H9 (cell line): ENCODE data around the gene BMPR2. TPM values are rescaled to one million over a fixed set of nuclear protein-coding genes. Genes with fewer than 3 reads are reported as not detected.

Experiments
- DNase-seq: peaks from one replicate; pipeline ENCODE4 v3.0.0-alpha.2; 2017
- H2AFZ ChIP-seq: one replicate; pipeline ENCODE4 v1.6.1; 2013; ENCODE audit warnings: mild to moderate bottlenecking, low read length, control low read depth, moderate library complexity
- H2AK5ac ChIP-seq: 2 replicates; pipeline ENCODE4 v1.6.1; 2013; ENCODE audit warnings: low read length, control low read depth, mixed read lengths; ENCODE audit not compliant: insufficient read length
- H2BK120ac ChIP-seq: one replicate; pipeline ENCODE4 v1.6.1; 2013; ENCODE audit warnings: low read depth, mild to moderate bottlenecking, low read length, control low read depth, inconsistent platforms; ENCODE audit not compliant: poor library complexity, severe bottlenecking
- H2BK12ac ChIP-seq: 2 replicates; pipeline ENCODE4 v1.6.1; 2013; ENCODE audit warnings: low read length, control low read depth, mixed read lengths, low read depth; ENCODE audit not compliant: insufficient read length
- H2BK15ac ChIP-seq: 2 replicates; pipeline ENCODE4 v1.6.1; 2013; ENCODE audit warnings: low read depth, low read length, control low read depth
- H2BK20ac ChIP-seq: one replicate; pipeline ENCODE4 v1.6.1; 2013; ENCODE audit warnings: low read depth, mild to moderate bottlenecking, low read length, control low read depth, inconsistent platforms; ENCODE audit not compliant: poor library complexity, severe bottlenecking
- H2BK5ac ChIP-seq: 2 replicates; pipeline ENCODE4 v1.6.1; 2013; ENCODE audit warnings: low read length, control low read depth, mixed read lengths; ENCODE audit not compliant: insufficient read length
- H3K14ac ChIP-seq: 2 replicates; pipeline ENCODE4 v1.6.1; 2013; ENCODE audit warnings: low read length, control low read depth; ENCODE audit not compliant: insufficient read depth
- H3K18ac ChIP-seq: 2 replicates; pipeline ENCODE4 v1.6.1; 2013; ENCODE audit warnings: low read depth, mild to moderate bottlenecking, mixed read lengths, low read length, control low read depth; ENCODE audit not compliant: insufficient read length
- H3K23ac ChIP-seq: 2 replicates; pipeline ENCODE4 v1.6.1; 2013; ENCODE audit warnings: low read length, control low read depth, mixed read lengths, low read depth; ENCODE audit not compliant: insufficient read length
- H3K23me2 ChIP-seq: 2 replicates; pipeline ENCODE4 v1.6.1; 2013; ENCODE audit warnings: low read depth, mild to moderate bottlenecking, mixed read lengths, low read length, control low read depth; ENCODE audit not compliant: insufficient read length, poor library complexity, severe bottlenecking
- H3K27ac ChIP-seq: 2 replicates; pipeline ENCODE4 v1.5.1; 2013; ENCODE audit warnings: low read length, control low read depth, mixed read lengths, low read depth; ENCODE audit not compliant: insufficient read length
- H3K27me3 ChIP-seq: 2 replicates; pipeline ENCODE4 v1.6.1; 2013; ENCODE audit warnings: low read length, control low read depth, inconsistent platforms; ENCODE audit not compliant: insufficient read depth
- H3K4ac ChIP-seq: 2 replicates; pipeline ENCODE4 v1.6.1; 2013; ENCODE audit warnings: low read depth, mild to moderate bottlenecking, control low read depth, inconsistent platforms, low read length, moderate library complexity
- H3K4me1 ChIP-seq: 2 replicates; pipeline ENCODE4 v1.6.1; 2013; ENCODE audit warnings: low read length, control low read depth, inconsistent platforms; ENCODE audit not compliant: insufficient read depth
- H3K4me2 ChIP-seq: 2 replicates; pipeline ENCODE4 v1.6.1; 2013; ENCODE audit warnings: low read length, control low read depth, mixed read lengths; ENCODE audit not compliant: insufficient read length, insufficient read depth
- H3K56ac ChIP-seq: 2 replicates; pipeline ENCODE4 v1.6.1; 2013; ENCODE audit warnings: low read depth, mild to moderate bottlenecking, mixed read lengths, low read length, control low read depth; ENCODE audit not compliant: insufficient read length
- H3K79me1 ChIP-seq: 2 replicates; pipeline ENCODE4 v1.6.1; 2013; ENCODE audit warnings: low read depth, mild to moderate bottlenecking, moderate library complexity, low read length, control low read depth, inconsistent platforms; ENCODE audit not compliant: insufficient read depth, poor library complexity, severe bottlenecking
- H3K79me2 ChIP-seq: 2 replicates; pipeline ENCODE4 v1.6.1; 2013; ENCODE audit warnings: low read length, control low read depth, inconsistent platforms; ENCODE audit not compliant: insufficient read depth
- H3K9ac ChIP-seq: 2 replicates; pipeline ENCODE4 v1.6.1; 2013; ENCODE audit warnings: low read length, control low read depth, mixed read lengths; ENCODE audit not compliant: insufficient read length; ENCODE audit errors: extremely low read depth
- H3K9me3 ChIP-seq: one replicate; pipeline ENCODE4 v1.6.1; 2013; ENCODE audit warnings: low read depth, low read length, inconsistent platforms; ENCODE audit not compliant: control insufficient read depth
- H3T11ph ChIP-seq: one replicate; pipeline ENCODE4 v1.6.1; 2013; ENCODE audit warnings: mild to moderate bottlenecking, low read length, control low read depth, inconsistent platforms
- H4K20me1 ChIP-seq: one replicate; pipeline ENCODE4 v1.6.1; 2013; ENCODE audit not compliant: control insufficient read depth, insufficient read length, insufficient read depth
- H4K5ac ChIP-seq: 2 replicates; pipeline ENCODE4 v1.6.1; 2013; ENCODE audit warnings: low read depth, mild to moderate bottlenecking, mixed read lengths, low read length, control low read depth; ENCODE audit not compliant: insufficient read length
- H4K8ac ChIP-seq: replicated peaks from 2 replicates; pipeline ENCODE4 v1.6.1; 2013; ENCODE audit warnings: low read length, control low read depth, mixed read lengths, low read depth; ENCODE audit not compliant: insufficient read length
- H4K91ac ChIP-seq: 2 replicates; pipeline ENCODE4 v1.6.1; 2013; ENCODE audit warnings: low read depth, mild to moderate bottlenecking, moderate library complexity, mixed read lengths, low read length, control low read depth; ENCODE audit not compliant: insufficient read length
- H3K27ac Mint-ChIP-seq, 3 experiments: 2 replicates in 2 of 3; 3 replicates in 1 of 3; pipeline ENCODE4 v1.8.0; 2020 to 2021; ENCODE audit warnings: mixed read lengths in 3 of 3, mild to moderate bottlenecking in 1 of 3, moderate library complexity in 1 of 3
- H3K27me3 Mint-ChIP-seq: 2 replicates; pipeline ENCODE4 v1.8.0; 2021; ENCODE audit warnings: low read depth, mild to moderate bottlenecking, moderate library complexity, mixed read lengths
- H3K36me3 Mint-ChIP-seq, 3 experiments: 2 replicates in 2 of 3; 3 replicates in 1 of 3; pipeline ENCODE4 v1.8.0; 2020 to 2021; ENCODE audit warnings: low read depth in 3 of 3, mixed read lengths in 3 of 3; ENCODE audit not compliant: insufficient read depth in 1 of 3
- H3K4me1 Mint-ChIP-seq, 2 experiments: 2 replicates each; pipeline ENCODE4 v1.8.0; 2020; ENCODE audit warnings: mixed read lengths in 2 of 2
- H3K4me3 Mint-ChIP-seq, 2 experiments: 2 replicates in 1 of 2; 3 replicates in 1 of 2; pipeline ENCODE4 v1.8.0; 2020 to 2021; ENCODE audit warnings: mild to moderate bottlenecking in 2 of 2, mixed read lengths in 2 of 2, moderate library complexity in 1 of 2
- H3K9me3 Mint-ChIP-seq, 2 experiments: 2 replicates in 1 of 2; 3 replicates in 1 of 2; pipeline ENCODE4 v1.8.0; 2020; ENCODE audit warnings: mild to moderate bottlenecking in 2 of 2, mixed read lengths in 2 of 2, moderate library complexity in 1 of 2
- CTCF ChIP-seq: fragments of 200-600 bp; sonication (generic); conservative IDR thresholded peaks from 3 replicates; pipeline ENCODE4 v1.8.0; 2021; ENCODE audit warnings: antibody characterized with exemption, mild to moderate bottlenecking
- WGBS: extraction: QIAGEN DNeasy Blood & Tissue Kit; methylation state at CpG from one replicate; pipeline ENCODE4 v1.1.7; 2013; ENCODE audit warnings: missing lambda C conversion rate, low lambda C conversion rate, mixed read lengths; ENCODE audit not compliant: insufficient read length; ENCODE audit errors: extremely low coverage; 5-methylcytosine and 5-hydroxymethylcytosine counted together
- total RNA-seq: library from RNA; stranded (reverse); gene quantifications from 2 replicates; pipeline ENCODE4 v1.2.1, GENCODE V29; 2021

The BMPR2 gene
- total RNA-seq, 1 experiment from 2014 or later: 17.3 TPM

- H3K9me3 Mint-ChIP-seq: no peaks in the 10 kb centered on the region; a peak in 2 of 5 replicates
- no peak overlapping the region for H3K18ac ChIP-seq
- no peaks in the 10 kb centered on the region for H3K79me1 ChIP-seq
- no peak overlapping the region for H3K4ac ChIP-seq
- peaks cover 5 to 6% of the 10 kb centered on the region in 2 experiments for H3K4me1 Mint-ChIP-seq
- H3K56ac ChIP-seq: no peak overlapping the region
- H4K5ac ChIP-seq: no peak overlapping the region
- no peaks in the 10 kb centered on the region for H3K79me2 ChIP-seq
- no peaks in the 10 kb centered on the region for H3K27me3 ChIP-seq
- H3K9ac ChIP-seq: no peak overlapping the region
- no peaks in the 10 kb centered on the region for H4K20me1 ChIP-seq
- DNase-seq: no peak
- H2BK20ac ChIP-seq: no peak overlapping the region
- no peaks in the 10 kb centered on the region; a peak in 1 of 7 replicates for H3K36me3 Mint-ChIP-seq
- WGBS: no CpG with 5 or more reads among the region's 2 CpGs
- H3K4me1 ChIP-seq: no peaks in the 10 kb centered on the region
- no peak overlapping the region for H3K27ac Mint-ChIP-seq
- no peaks in the 10 kb centered on the region for H3K27me3 Mint-ChIP-seq
- H3K27ac ChIP-seq: no peak overlapping the region
- H4K8ac ChIP-seq: no peak overlapping the region
- H3K23ac ChIP-seq: no peak overlapping the region
- no peak overlapping the region for H2AFZ ChIP-seq
- no peak overlapping the region for H3T11ph ChIP-seq
- H2AK5ac ChIP-seq: no peak overlapping the region
- no peak overlapping the region for H3K4me2 ChIP-seq
- H3K4me3 Mint-ChIP-seq: no peak overlapping the region
- no peaks in the 10 kb centered on the region for H3K23me2 ChIP-seq
- no peaks in the 10 kb centered on the region for H3K9me3 ChIP-seq
- no peak for TF ChIP-seq CTCF
- no peak overlapping the region for H2BK12ac ChIP-seq
- no peak overlapping the region for H2BK15ac ChIP-seq
- no peak overlapping the region for H2BK120ac ChIP-seq
- no peak overlapping the region for H4K91ac ChIP-seq
- H3K14ac ChIP-seq: no peak overlapping the region
- no peak overlapping the region for H2BK5ac ChIP-seq
Measured at GRCh38 chr2:202583709-202584219, 207.6 kb downstream of the BMPR2 start.
